HL-60 (cell line): ENCODE measurements around the gene NT5DC2.

Experiments used
- CTCF ChIP-seq: IDR thresholded peaks from one replicate; pipeline ENCODE4 v1.5.1; 2011; ENCODE audit warnings: low read length, control low read depth, inconsistent platforms; ENCODE audit not compliant: insufficient read depth
- GABPA ChIP-seq: IDR thresholded peaks from 2 replicates; pipeline ENCODE4 v1.6.1; 2012; ENCODE audit warnings: low read depth
- POLR2AphosphoS5 ChIP-seq: IDR thresholded peaks from 2 replicates; pipeline ENCODE4 v1.6.1; 2012; ENCODE audit warnings: low read depth
- REST ChIP-seq: IDR thresholded peaks from 2 replicates; pipeline ENCODE4 v1.6.1; 2012; ENCODE audit warnings: low read depth; ENCODE audit not compliant: insufficient replicate concordance
- SPI1 ChIP-seq: IDR thresholded peaks from 2 replicates; pipeline ENCODE4 v1.6.1; 2012; ENCODE audit warnings: low read depth, mild to moderate bottlenecking, borderline replicate concordance

- TF ChIP-seq CTCF, result no peak
- no peak for TF ChIP-seq GABPA
- TF ChIP-seq POLR2AphosphoS5, result no peak
- TF ChIP-seq REST, result no peak
- TF ChIP-seq SPI1, result no peak
Measured at GRCh38 chr3:52537165-52537620, 3.5 kb upstream of the NT5DC2 start.
